ENCODE data around the gene TRH.

TRH gene

GRCh38 chr3:129974564-129974832 is at the start of gene TRH:
Gene TRH, plus strand, starts transcription at chr3:129974720. Its CDS starts 1,097 bp downstream, at chr3:129975817.
- no peak for DNase-seq

- DNase-seq: no peak
Observed at GRCh38 chr3:129927072-129927471, 47.4 kb upstream of the TRH start.

GRCh38 chr3:129929383-129929782 is 45.1 kb upstream of the TRH start:
- no peak for DNase-seq

GRCh38 chr3:129933471-129933870 is 41.0 kb upstream of the TRH start:
- no peak for DNase-seq

- DNase-seq: no peak
Observed at GRCh38 chr3:129934234-129935123, 40.0 kb upstream of the TRH start.

GRCh38 chr3:129936757-129937156 is 37.8 kb upstream of the TRH start:
- DNase-seq: no peak

GRCh38 chr3:129937717-129938116 is 36.8 kb upstream of the TRH start:
- no peak for DNase-seq

- no peak for DNase-seq
Observed at GRCh38 chr3:129938140-129938930, 36.2 kb upstream of the TRH start.

- DNase-seq: no peak
Observed at GRCh38 chr3:129940086-129940485, 34.4 kb upstream of the TRH start.

GRCh38 chr3:129942296-129942695 is 32.2 kb upstream of the TRH start:
- DNase-seq: peak; percentile 30

- DNase-seq: no peak
Observed at GRCh38 chr3:129943020-129943419, 31.5 kb upstream of the TRH start.

- no peak for DNase-seq
Observed at GRCh38 chr3:129944709-129945108, 29.8 kb upstream of the TRH start.

GRCh38 chr3:129947538-129948240 is 26.8 kb upstream of the TRH start:
- DNase-seq: no peak

- DNase-seq: no peak
Observed at GRCh38 chr3:129950318-129951046, 24.0 kb upstream of the TRH start.

GRCh38 chr3:129952556-129953355 is 21.8 kb upstream of the TRH start:
- DNase-seq: no peak

GRCh38 chr3:129953621-129954020 is 20.9 kb upstream of the TRH start:
- DNase-seq: no peak

- DNase-seq: no peak
Observed at GRCh38 chr3:129954514-129954913, 20.0 kb upstream of the TRH start.

GRCh38 chr3:129956936-129957335 is 17.6 kb upstream of the TRH start:
- DNase-seq: no peak

- no peak for DNase-seq
Observed at GRCh38 chr3:129958755-129959154, 15.8 kb upstream of the TRH start.

GRCh38 chr3:129961141-129961541 is 13.4 kb upstream of the TRH start:
- no peak for DNase-seq

- DNase-seq: no peak
Observed at GRCh38 chr3:129962600-129962999, 11.9 kb upstream of the TRH start.

- no peak for DNase-seq
Observed at GRCh38 chr3:129965937-129966336, 8.6 kb upstream of the TRH start.
